Measurements from ENCODE around the gene TBX10. TPM values are rescaled to one million over a fixed set of nuclear protein-coding genes. Genes with fewer than 3 reads are reported as not detected.

TBX10 gene
- total RNA-seq, 2 experiments from 2014 or later, result 2.4 to 5.3 TPM

DNA sequence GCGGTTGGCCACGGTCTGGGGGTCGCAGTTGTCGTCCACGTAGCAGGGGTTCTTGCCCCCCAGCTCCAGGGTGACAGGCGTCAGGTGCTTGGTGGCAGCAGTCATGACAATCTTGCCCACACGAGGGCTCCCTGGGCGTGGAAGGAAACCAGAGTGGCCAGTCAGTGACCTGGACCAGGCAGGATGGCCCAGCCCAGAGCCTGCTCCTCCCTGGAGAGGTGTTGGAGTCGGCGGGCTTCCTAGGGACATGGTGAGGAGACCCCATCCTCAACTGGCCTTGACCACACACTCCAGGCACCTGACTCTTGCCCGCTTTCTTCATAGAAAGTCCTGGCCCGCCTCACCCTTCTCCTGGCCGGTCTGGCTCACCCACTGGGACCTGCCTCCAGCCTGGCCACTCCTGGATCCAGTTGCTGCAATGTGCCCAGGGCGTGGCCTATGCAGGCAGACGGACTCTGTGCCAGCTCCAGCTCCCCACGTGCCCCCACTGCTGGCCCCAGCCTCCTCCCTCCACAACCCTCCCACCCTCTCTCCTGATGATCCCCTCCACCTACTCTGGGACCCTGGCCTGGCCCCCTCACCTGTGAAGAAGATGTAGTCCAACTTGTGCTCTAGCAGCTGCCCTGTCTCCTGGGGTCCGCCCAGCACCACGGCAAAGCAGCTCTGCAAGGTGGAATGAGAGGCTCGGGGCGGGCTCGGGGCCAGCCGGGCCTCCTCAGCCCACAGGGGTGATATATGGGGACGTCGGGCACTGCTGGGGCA is 26.2 kb upstream of the TBX10 start:
- no peak for TF ChIP-seq EZH2phosphoT487 (IDR thresholded peaks at IDR 0.05; ENCODE audit: borderline replicate concordance, low read depth, low read length)
- TF ChIP-seq, protein P1, sequence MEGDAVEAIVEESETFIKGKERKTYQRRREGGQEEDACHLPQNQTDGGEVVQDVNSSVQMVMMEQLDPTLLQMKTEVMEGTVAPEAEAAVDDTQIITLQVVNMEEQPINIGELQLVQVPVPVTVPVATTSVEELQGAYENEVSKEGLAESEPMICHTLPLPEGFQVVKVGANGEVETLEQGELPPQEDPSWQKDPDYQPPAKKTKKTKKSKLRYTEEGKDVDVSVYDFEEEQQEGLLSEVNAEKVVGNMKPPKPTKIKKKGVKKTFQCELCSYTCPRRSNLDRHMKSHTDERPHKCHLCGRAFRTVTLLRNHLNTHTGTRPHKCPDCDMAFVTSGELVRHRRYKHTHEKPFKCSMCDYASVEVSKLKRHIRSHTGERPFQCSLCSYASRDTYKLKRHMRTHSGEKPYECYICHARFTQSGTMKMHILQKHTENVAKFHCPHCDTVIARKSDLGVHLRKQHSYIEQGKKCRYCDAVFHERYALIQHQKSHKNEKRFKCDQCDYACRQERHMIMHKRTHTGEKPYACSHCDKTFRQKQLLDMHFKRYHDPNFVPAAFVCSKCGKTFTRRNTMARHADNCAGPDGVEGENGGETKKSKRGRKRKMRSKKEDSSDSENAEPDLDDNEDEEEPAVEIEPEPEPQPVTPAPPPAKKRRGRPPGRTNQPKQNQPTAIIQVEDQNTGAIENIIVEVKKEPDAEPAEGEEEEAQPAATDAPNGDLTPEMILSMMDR (conservative IDR thresholded peaks at IDR 0.05; ENCODE audit: low read length), result peak; percentile 60
- Histone ChIP-seq H3K9me2 (ENCODE audit: insufficient read depth, low read length) (no peaks in the 10 kb centered on the region), H3K79me2 (ENCODE audit: insufficient read depth, low read depth, low read length) (peaks cover 10% of the 10 kb centered on the region; the same call in 1 of the 2 replicates), H3K27ac (ENCODE audit: low read depth, low read length, poor library complexity, severe bottlenecking) (no peak overlapping the region), H4K20me1 (ENCODE audit: insufficient read depth, low read length) (no peaks in the 10 kb centered on the region), H2AFZ (ENCODE audit: low read length) (no peak overlapping the region), H3K4me1 (ENCODE audit: insufficient read depth, low read length, poor library complexity, severe bottlenecking) (peaks cover 47% of the 10 kb centered on the region), H3K4me3 (ENCODE audit: low read depth, low read length, poor library complexity, severe bottlenecking) (no peak overlapping the region), H3K4me2 (ENCODE audit: low read length) (peak overlapping the region; percentile 73), H3K36me3 (ENCODE audit: insufficient read depth, low read length) (no peaks in the 10 kb centered on the region), H3K9me3 (ENCODE audit: low read length) (no peaks in the 10 kb centered on the region)
- ChIA-PET CTCF (ENCODE audit: unreplicated experiment) (interaction anchor here (1.5 to 2.6 kb wide), 4 partner anchors 19 to 26 kb away, joined by 4 to 38 read pairs (median 9); no protein-coding TSS in a partner anchor), POLR2A (interaction anchor here (1.7 to 3.4 kb wide), 3 partner anchors 15 to 31 kb away, joined by 3 to 37 read pairs (median 19); partner anchors contain the start of gene ACY3)
- BruUV-seq (replicated peaks), result no TSS peak
- peak; percentile 35 for DNase-seq (ENCODE audit: low spot score)
- intact Hi-C loops (cut with micrococcal nuclease; ENCODE audit: unreplicated experiment), result loop anchor here (5.0 kb wide), 1 partner anchor 42 kb away; no protein-coding TSS in a partner anchor

DNA sequence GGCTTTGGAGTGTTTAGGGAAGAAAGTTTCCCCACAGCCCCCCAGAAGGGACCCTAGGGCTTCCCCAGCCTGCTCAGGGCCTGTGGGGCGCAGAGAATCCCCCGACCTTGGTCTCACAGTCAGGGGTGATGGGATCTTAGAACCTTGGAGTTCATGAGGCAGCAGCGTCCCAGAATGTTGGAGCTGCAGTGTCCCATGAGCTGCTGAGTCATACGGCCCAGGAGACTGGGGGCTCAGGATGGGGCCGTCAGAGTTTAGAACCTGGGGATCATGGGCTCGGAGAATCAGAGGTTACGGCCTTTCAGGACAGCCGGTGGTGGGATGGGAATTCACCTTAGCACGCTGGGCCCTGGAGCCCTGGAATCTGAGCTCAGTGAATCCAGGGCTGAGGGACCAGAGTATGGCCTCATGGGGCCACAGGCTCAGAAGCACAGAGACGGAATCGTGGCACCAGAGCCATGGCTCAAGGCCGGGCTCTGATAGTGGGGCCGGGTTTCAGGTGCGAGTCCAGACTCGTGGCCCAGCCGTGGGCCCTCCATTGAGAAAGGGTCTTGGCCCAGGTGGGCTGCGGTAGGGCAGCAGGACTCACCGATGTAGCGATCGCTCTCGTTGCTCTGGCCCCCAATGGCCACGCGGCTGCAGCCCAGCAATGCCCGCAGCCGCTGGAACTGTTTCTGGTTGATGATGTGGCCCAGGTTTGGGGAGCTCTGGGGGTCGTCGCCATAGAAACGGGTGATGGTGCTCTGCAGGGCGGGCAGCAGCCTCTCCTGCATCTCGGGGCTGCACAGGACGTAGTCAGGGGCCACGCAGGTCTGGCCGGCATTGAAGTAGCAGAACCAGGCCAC is 25.4 kb upstream of the TBX10 start:
- H3K36me3 ChIP-seq (ENCODE audit: insufficient read depth, low read length), result no peaks in the 10 kb centered on the region
- H3K9me3 ChIP-seq (ENCODE audit: low read length), result no peaks in the 10 kb centered on the region
- no peak for DNase-seq (ENCODE audit: low spot score)
- H4K20me1 ChIP-seq (ENCODE audit: insufficient read depth, low read length), result no peaks in the 10 kb centered on the region
- ChIA-PET POLR2A (no interaction called here), CTCF (ENCODE audit: unreplicated experiment) (interaction anchor here (1.5 to 2.2 kb wide), 2 partner anchors 21 to 26 kb away, joined by 4 to 5 read pairs; no protein-coding TSS in a partner anchor)
- intact Hi-C loops (cut with micrococcal nuclease; ENCODE audit: unreplicated experiment), result loop anchor here (5.0 kb wide), 1 partner anchor 42 kb away; no protein-coding TSS in a partner anchor
- no peak overlapping the region for H3K4me3 ChIP-seq (ENCODE audit: low read depth, low read length, poor library complexity, severe bottlenecking)
- no peaks in the 10 kb centered on the region for H3K9me2 ChIP-seq (ENCODE audit: insufficient read depth, low read length)
- peaks cover 48% of the 10 kb centered on the region for H3K4me1 ChIP-seq (ENCODE audit: insufficient read depth, low read length, poor library complexity, severe bottlenecking)
- TF ChIP-seq EZH2phosphoT487 (IDR thresholded peaks at IDR 0.05; ENCODE audit: borderline replicate concordance, low read depth, low read length), result no peak
- TF ChIP-seq, protein P1 (conservative IDR thresholded peaks at IDR 0.05; ENCODE audit: low read length), result no peak
- no peak overlapping the region for H3K27ac ChIP-seq (ENCODE audit: low read depth, low read length, poor library complexity, severe bottlenecking)
- no peak overlapping the region for H3K4me2 ChIP-seq (ENCODE audit: low read length)
- no peak overlapping the region for H2AFZ ChIP-seq (ENCODE audit: low read length)
- H3K79me2 ChIP-seq (ENCODE audit: insufficient read depth, low read depth, low read length), result peaks cover 10% of the 10 kb centered on the region; the same call in 1 of the 2 replicates
- no TSS peak for BruUV-seq (replicated peaks)

Measured in OCI-LY7 (cell line).